CD4-positive, CD25-positive, alpha-beta regulatory T cell (primary cell): ENCODE data around the gene GRSF1. TPM values are rescaled to one million over a fixed set of nuclear protein-coding genes. Genes with fewer than 3 reads are reported as not detected.
A peak's percentile ranks its signal among the peaks of the same experiment; 100 is the strongest.

Experiments used
- ATAC-seq, 2 donors: fragments of 150-1000 bp; cut with Tn5 transposase; one replicate each; pipeline ENCODE4 v1.10.0; 2021; ENCODE audit warnings: low read depth in 2 of 2, moderate number of reproducible peaks in 2 of 2, moderate library complexity in 1 of 2
- DNase-seq, 3 donors: peaks; one replicate each; pipeline versions ENCODE4 v3.0.0 to v3.0.0-alpha.2; 2012 to 2022; ENCODE audit warnings: mixed read lengths in 1 of 3
- H3K27ac ChIP-seq: one replicate; pipeline ENCODE4 v1.7.0; 2013; ENCODE audit warnings: mild to moderate bottlenecking, low read length; ENCODE audit not compliant: insufficient read depth, poor library complexity, severe bottlenecking
- H3K27me3 ChIP-seq: one replicate; pipeline ENCODE4 v1.7.0; 2013; ENCODE audit warnings: low read length; ENCODE audit not compliant: control insufficient read depth, insufficient read depth
- H3K36me3 ChIP-seq: one replicate; pipeline ENCODE4 v1.7.0; 2013; ENCODE audit warnings: mild to moderate bottlenecking, low read length, moderate library complexity; ENCODE audit not compliant: control insufficient read depth, insufficient read depth
- H3K4me1 ChIP-seq: 2 replicates; pipeline ENCODE4 v1.7.0; 2013; ENCODE audit warnings: mild to moderate bottlenecking, low read length; ENCODE audit not compliant: insufficient read depth, control insufficient read depth, poor library complexity, severe bottlenecking
- H3K4me3 ChIP-seq: one replicate; pipeline ENCODE4 v1.7.0; 2013; ENCODE audit warnings: low read depth, mild to moderate bottlenecking, low read length, moderate library complexity
- H3K9me3 ChIP-seq, 2 experiments: 1 replicate in 1 of 2; 2 replicates in 1 of 2; pipeline ENCODE4 v1.7.0; 2013; ENCODE audit warnings: low read length in 2 of 2, mild to moderate bottlenecking in 1 of 2, moderate library complexity in 1 of 2; ENCODE audit not compliant: control insufficient read depth in 2 of 2
- H3K27ac Mint-ChIP-seq, 3 donors: one replicate each; pipeline ENCODE4 v1.8.0; 2020 to 2022; ENCODE audit warnings: mild to moderate bottlenecking in 3 of 3, mixed read lengths in 3 of 3, moderate library complexity in 2 of 3
- H3K27me3 Mint-ChIP-seq: one replicate; pipeline ENCODE4 v1.8.0; 2022; ENCODE audit warnings: mild to moderate bottlenecking, mixed read lengths
- H3K36me3 Mint-ChIP-seq: one replicate; pipeline ENCODE4 v1.8.0; 2020; ENCODE audit warnings: mixed read lengths
- H3K4me1 Mint-ChIP-seq, 4 donors: one replicate each; pipeline ENCODE4 v1.8.0; 2020 to 2022; ENCODE audit warnings: mixed read lengths in 4 of 4, mild to moderate bottlenecking in 1 of 4
- H3K4me3 Mint-ChIP-seq, 4 donors: one replicate each; pipeline ENCODE4 v1.8.0; 2020 to 2022; ENCODE audit warnings: mild to moderate bottlenecking in 4 of 4, mixed read lengths in 4 of 4, moderate library complexity in 3 of 4
- H3K9me3 Mint-ChIP-seq, 7 donors: one replicate each; pipeline ENCODE4 v1.8.0; 2020 to 2022; ENCODE audit warnings: mixed read lengths in 7 of 7, mild to moderate bottlenecking in 3 of 7, moderate library complexity in 2 of 7
- polyA plus RNA-seq, 4 donors: library from polyadenylated mRNA; unstranded; fragments of 300-500 nt; fragmentation: Illumina TruSeq; gene quantifications; one replicate each; pipeline ENCODE4 v1.2.3, GENCODE V29; 2021
- total RNA-seq: library from RNA; stranded (reverse); gene quantifications from one replicate; pipeline ENCODE4 v1.2.3, GENCODE V29; 2022

The GRSF1 gene
- total and polyA plus RNA-seq, 5 donors from 2014 or later = 46.0 to 115 (median 109) TPM

DNA sequence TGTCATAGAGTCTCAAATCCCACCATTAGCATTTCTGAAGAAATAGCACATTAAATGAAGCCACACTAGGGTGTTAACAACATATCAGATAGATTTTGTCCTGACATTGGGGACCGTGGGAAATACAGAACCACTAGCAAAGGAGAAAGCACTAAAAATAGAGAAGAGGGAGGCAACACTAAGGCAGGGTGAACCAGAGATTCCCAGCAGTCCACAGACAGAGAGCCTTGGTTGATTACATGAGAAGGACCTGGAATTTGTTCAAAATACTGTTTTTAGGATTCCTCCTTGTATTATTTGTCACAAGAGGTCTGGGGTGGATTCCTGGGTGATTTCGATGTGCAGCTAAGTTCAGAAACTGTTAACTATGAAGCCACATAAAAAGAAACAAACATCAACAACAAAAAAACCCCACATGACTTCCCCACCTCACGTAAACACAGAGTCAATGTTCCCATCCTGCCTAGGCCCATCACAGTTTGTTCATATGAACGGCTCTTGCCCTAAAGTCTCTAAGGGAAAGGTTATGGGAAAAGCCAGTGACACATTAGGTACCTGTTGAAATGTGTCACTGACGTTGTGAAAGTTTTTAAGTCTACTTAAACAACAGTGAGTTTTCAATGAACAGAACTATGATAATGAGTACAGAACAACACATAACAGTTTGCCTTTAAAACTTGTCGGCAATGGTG lies 23.6 kb upstream of the GRSF1 start:
- H3K4me1 Mint-ChIP-seq = peaks cover 0 to 13% (median 6%) of the 10 kb centered on the region in 4 donors
- no peak overlapping the region for H3K27ac ChIP-seq
- peak overlapping the region; percentile 24 to 83 (median 61) for H3K27ac Mint-ChIP-seq
- peaks cover 9% of the 10 kb centered on the region for H3K4me1 ChIP-seq
- H3K9me3 Mint-ChIP-seq = no peaks in the 10 kb centered on the region
- no peaks in the 10 kb centered on the region for H3K9me3 ChIP-seq
- peak; percentile 34 to 57 for ATAC-seq
- no peaks in the 10 kb centered on the region for H3K27me3 Mint-ChIP-seq
- H3K4me3 ChIP-seq = peak overlapping the region; percentile 1
- no peaks in the 10 kb centered on the region for H3K27me3 ChIP-seq
- H3K4me3 Mint-ChIP-seq = peak overlapping the region in 2 of 4 donors; percentile 42 to 50
- peak in 1 of 3 donors; percentile 39 for DNase-seq
- H3K36me3 Mint-ChIP-seq = no peaks in the 10 kb centered on the region
- no peaks in the 10 kb centered on the region for H3K36me3 ChIP-seq

DNA sequence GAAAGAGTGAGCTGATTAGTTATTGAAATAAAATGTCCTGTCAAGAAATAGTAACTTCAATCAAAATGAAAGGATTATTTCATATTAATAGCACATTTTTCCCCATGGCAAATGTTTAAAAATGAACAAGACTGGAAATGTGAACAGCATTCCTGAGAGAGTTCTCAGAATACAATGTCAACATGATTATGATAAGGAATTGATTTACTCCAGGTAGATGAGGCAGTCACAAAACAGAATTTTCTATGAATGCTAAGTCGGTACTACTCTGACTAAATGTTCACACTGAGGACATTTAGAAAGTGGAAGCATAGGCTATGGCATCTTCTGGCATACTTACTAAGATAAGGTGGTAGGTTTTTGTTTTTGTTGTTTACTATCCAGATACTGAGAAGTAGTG lies 19.4 kb upstream of the GRSF1 start:
- Mint-ChIP-seq H3K4me3 (no peak overlapping the region), H3K4me1 (peaks cover 0 to 13% (median 6%) of the 10 kb centered on the region in 4 donors), H3K36me3 (no peaks in the 10 kb centered on the region), H3K9me3 (no peaks in the 10 kb centered on the region), H3K27me3 (no peaks in the 10 kb centered on the region), H3K27ac (no peak overlapping the region)
- Histone ChIP-seq H3K36me3 (no peaks in the 10 kb centered on the region), H3K4me3 (no peak overlapping the region), H3K27me3 (no peaks in the 10 kb centered on the region), H3K4me1 (peaks cover 9% of the 10 kb centered on the region), H3K27ac (no peak overlapping the region), H3K9me3 (no peaks in the 10 kb centered on the region)
- no peak for DNase-seq
- ATAC-seq = no peak

DNA sequence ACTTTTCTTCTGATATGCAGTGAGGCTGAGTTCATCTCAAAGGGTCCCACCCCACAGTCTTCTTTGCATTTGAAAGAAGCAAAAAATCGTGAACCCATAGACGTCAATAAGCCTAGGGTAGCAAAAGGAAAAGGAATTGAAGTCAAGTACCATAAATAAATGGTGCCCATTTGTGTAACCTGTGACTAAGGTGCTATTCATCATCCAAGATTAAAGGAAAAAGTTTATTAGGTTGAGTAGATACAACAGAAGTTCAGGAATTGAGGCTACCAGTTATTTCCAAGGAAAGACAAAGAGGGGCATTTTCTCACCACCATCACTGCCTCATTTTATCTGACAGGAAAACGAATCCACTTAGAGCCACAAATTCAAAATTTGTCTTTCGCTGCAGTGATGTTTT lies 18.8 kb upstream of the GRSF1 start:
- ATAC-seq (no peak), DNase-seq (no peak)
- Mint-ChIP-seq H3K4me3 (no peak overlapping the region), H3K36me3 (no peaks in the 10 kb centered on the region), H3K27me3 (no peaks in the 10 kb centered on the region), H3K9me3 (no peaks in the 10 kb centered on the region), H3K4me1 (peaks cover 0 to 8% (median 5%) of the 10 kb centered on the region in 4 donors), H3K27ac (no peak overlapping the region)
- H3K9me3 ChIP-seq = no peaks in the 10 kb centered on the region
- no peaks in the 10 kb centered on the region for H3K36me3 ChIP-seq
- no peaks in the 10 kb centered on the region for H3K27me3 ChIP-seq
- peaks cover 8% of the 10 kb centered on the region for H3K4me1 ChIP-seq
- no peak overlapping the region for H3K4me3 ChIP-seq
- no peak overlapping the region for H3K27ac ChIP-seq

DNA sequence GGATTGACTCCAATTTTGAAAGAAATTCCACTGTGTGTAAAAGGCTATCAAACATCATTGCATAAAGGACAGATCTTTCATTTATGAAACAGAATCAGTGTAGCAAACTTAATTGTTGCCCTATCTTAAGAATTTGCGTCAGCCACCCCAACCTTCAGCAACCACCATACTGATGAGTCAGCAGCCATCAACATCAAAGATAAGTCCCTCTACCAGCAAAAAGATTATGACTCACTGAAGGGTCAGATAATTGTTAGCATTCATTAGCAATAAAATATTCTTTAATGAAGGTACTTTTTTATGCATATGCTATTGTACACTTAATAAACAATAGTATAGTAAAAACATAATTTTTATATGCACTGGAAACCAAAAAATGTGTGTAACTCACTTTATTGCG lies 15.8 kb upstream of the GRSF1 start:
- Mint-ChIP-seq H3K4me1 (peaks cover 0 to 4% (median 0%) of the 10 kb centered on the region in 4 donors), H3K27me3 (no peaks in the 10 kb centered on the region), H3K27ac (no peak overlapping the region), H3K36me3 (no peaks in the 10 kb centered on the region), H3K4me3 (no peak overlapping the region), H3K9me3 (no peaks in the 10 kb centered on the region)
- Histone ChIP-seq H3K27ac (no peak overlapping the region), H3K4me1 (no peaks in the 10 kb centered on the region), H3K27me3 (no peaks in the 10 kb centered on the region), H3K4me3 (no peak overlapping the region), H3K9me3 (no peaks in the 10 kb centered on the region), H3K36me3 (no peaks in the 10 kb centered on the region)
- ATAC-seq = no peak
- no peak for DNase-seq

DNA sequence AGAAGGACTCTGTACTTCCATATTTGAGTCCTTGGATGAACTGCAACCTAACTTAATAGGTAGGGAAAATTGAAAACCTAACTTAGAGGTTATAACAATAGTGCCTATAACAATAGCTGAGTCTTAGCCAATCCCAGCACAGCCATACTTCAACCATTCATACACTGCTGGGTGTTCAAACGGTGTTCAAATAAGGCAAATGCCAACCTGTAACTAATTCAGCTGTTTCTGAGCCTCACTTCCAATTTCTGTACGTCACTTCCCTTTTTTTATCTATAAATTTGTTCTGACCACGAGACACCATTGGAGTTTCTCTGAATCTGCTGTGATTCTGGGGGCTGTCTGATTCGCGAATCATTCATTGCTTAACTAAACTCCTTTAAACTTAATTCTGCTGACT lies 9.6 kb upstream of the GRSF1 start:
- Mint-ChIP-seq H3K27ac (no peak overlapping the region), H3K9me3 (peaks cover 0 to 2% (median 0%) of the 10 kb centered on the region in 7 donors), H3K4me3 (no peak overlapping the region), H3K27me3 (no peaks in the 10 kb centered on the region), H3K4me1 (peaks cover 0 to 8% (median 1%) of the 10 kb centered on the region in 4 donors), H3K36me3 (peaks cover 7% of the 10 kb centered on the region)
- ATAC-seq (no peak), DNase-seq (no peak)
- Histone ChIP-seq H3K36me3 (no peaks in the 10 kb centered on the region), H3K4me3 (no peak overlapping the region), H3K9me3 (no peaks in the 10 kb centered on the region), H3K4me1 (no peaks in the 10 kb centered on the region), H3K27ac (no peak overlapping the region), H3K27me3 (no peaks in the 10 kb centered on the region)

DNA sequence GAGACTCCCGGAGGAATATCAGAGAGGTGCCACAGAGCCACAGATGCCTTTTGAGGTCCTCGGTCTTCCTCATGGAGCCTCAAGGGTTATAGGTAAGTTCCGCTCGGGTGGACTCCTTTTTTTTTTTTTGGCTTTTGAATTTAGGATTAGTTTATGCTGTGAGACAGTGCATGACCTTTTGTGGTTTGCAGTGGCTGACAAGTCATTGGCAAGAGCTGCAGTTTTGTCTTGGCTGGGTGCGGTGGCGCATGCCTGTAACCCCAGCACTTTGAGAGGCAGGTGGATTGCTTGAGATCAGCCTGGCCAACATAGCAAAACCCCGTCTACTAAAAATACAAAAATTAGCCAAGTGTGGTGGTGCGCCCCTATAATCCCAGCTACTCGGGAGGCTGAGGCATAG lies 4.5 kb upstream of the GRSF1 start:
- DNase-seq (peak in 1 of 3 donors; percentile 63), ATAC-seq (no peak)
- Mint-ChIP-seq H3K36me3 (peaks cover 3% of the 10 kb centered on the region), H3K4me3 (peak overlapping the region in 1 of 4 donors; percentile 59), H3K4me1 (peaks cover 8 to 28% (median 17%) of the 10 kb centered on the region in 4 donors), H3K27me3 (no peaks in the 10 kb centered on the region), H3K9me3 (peaks cover 0 to 2% (median 0%) of the 10 kb centered on the region in 7 donors), H3K27ac (peak overlapping the region; percentile 7 to 95 (median 62))
- Histone ChIP-seq H3K27ac (no peak overlapping the region), H3K9me3 (no peaks in the 10 kb centered on the region), H3K36me3 (no peaks in the 10 kb centered on the region), H3K4me1 (no peaks in the 10 kb centered on the region), H3K4me3 (no peak overlapping the region), H3K27me3 (no peaks in the 10 kb centered on the region)

DNA sequence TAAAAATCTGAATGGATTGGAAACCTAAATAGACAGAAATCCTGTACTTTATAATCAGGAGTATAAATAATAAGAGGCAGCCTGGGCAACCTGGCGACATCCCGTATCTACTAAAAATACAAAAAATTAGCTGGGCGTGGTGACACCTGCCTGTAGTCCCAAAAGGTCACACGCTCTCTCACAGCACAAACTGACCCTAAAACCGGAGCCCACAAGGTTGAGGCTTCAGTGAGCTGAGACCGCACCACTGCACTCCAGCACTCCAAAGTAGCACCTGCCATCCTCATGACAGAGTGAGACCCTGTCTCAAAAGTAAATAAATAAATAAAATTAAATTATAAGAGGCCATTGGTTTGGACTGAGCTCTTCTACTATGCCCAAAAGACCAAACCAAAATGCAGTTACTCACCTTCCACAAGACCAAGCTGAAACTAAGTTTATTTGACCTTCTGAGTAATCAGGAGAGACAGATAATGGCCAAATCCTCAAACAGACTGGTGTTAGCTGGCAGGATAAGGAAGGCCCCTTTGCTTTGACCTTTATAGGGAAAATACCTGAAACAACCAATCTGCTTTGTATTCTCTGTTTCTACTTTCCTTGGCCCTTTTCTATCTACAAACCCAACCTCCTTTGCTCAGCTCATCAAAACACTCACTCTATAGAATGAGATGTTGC lies 3.2 kb upstream of the GRSF1 start:
- Mint-ChIP-seq H3K27me3 (no peaks in the 10 kb centered on the region), H3K4me1 (peaks cover 8 to 35% (median 20%) of the 10 kb centered on the region in 4 donors)

More for the DNA sequence above, 3.2 kb upstream of the GRSF1 start:
- H3K4me3 ChIP-seq = no peak overlapping the region
- Mint-ChIP-seq H3K36me3 (peaks cover 3% of the 10 kb centered on the region), H3K4me3 (peak overlapping the region in 1 of 4 donors; percentile 29), H3K27ac (peak overlapping the region in 2 of 3 donors; percentile 1 to 47), H3K9me3 (peaks cover 0 to 2% (median 0%) of the 10 kb centered on the region in 7 donors)
- no peaks in the 10 kb centered on the region for H3K36me3 ChIP-seq
- H3K9me3 ChIP-seq = no peaks in the 10 kb centered on the region
- ATAC-seq = no peak
- H3K27ac ChIP-seq = peak overlapping the region; percentile 5
- DNase-seq = no peak
- H3K4me1 ChIP-seq = peaks cover 9% of the 10 kb centered on the region
- H3K27me3 ChIP-seq = no peaks in the 10 kb centered on the region
